K562 (cell line): ENCODE results near the gene ZNF502. TPM values are rescaled to one million over a fixed set of nuclear protein-coding genes. Genes with fewer than 3 reads are reported as not detected.

Experiments used
- ARID2 ChIP-seq: fragments of 450-650 bp; IDR thresholded peaks from 2 replicates; pipeline ENCODE4 v1.6.1; 2017; ENCODE audit warnings: antibody characterized with exemption, mild to moderate bottlenecking
- CHD4 ChIP-seq: fragments of 200-600 bp; sonication (generic); IDR thresholded peaks from 3 replicates; pipeline ENCODE4 v1.6.1; 2012; ENCODE audit warnings: low read depth, mild to moderate bottlenecking, mixed read lengths, low read length, inconsistent platforms; ENCODE audit not compliant: insufficient read depth, insufficient replicate concordance, poor library complexity, severe bottlenecking
- COPS2 ChIP-seq: fragments of 450-650 bp; conservative IDR thresholded peaks from 2 replicates; pipeline ENCODE4 v1.6.1; 2016; ENCODE audit warnings: mild to moderate bottlenecking, moderate library complexity
- DACH1 ChIP-seq: fragments of 450-650 bp; IDR thresholded peaks from 2 replicates; pipeline ENCODE4 v1.6.1; 2018; ENCODE audit not compliant: partially characterized antibody
- E2F5 ChIP-seq: sonication (generic); formaldehyde crosslinking; IDR thresholded peaks from 2 replicates; pipeline ENCODE4 v1.8.0; 2022; ENCODE audit warnings: mild to moderate bottlenecking, missing genetic modification reagents
- GATA2 ChIP-seq: sonication (generic); formaldehyde crosslinking; IDR thresholded peaks from 2 replicates; pipeline ENCODE4 v1.4.0; 2020; ENCODE audit warnings: mild to moderate bottlenecking, missing genetic modification reagents
- KDM4B ChIP-seq, 2 experiments: fragments of 450-650 bp in 1 of 2; sonication (generic) in 1 of 2; IDR thresholded peaks; 2 replicates each; pipeline ENCODE4 v1.6.1; 2016 to 2017; ENCODE audit warnings: borderline replicate concordance in 2 of 2, antibody characterized with exemption in 1 of 2, low read depth in 1 of 2, mild to moderate bottlenecking in 1 of 2
- MAZ ChIP-seq, 2 experiments: fragments of 450-650 bp in 1 of 2; sonication (generic) in 1 of 2; formaldehyde crosslinking; IDR thresholded peaks in 1 of 2; conservative IDR thresholded peaks in 1 of 2; 2 replicates each; pipeline versions ENCODE4 v1.4.0 to v1.5.0; 2020; ENCODE audit warnings: mild to moderate bottlenecking in 1 of 2, missing genetic modification reagents in 1 of 2
- NONO ChIP-seq, 2 experiments: fragments of 200-400 bp in 1 of 2; fragments of 450-650 bp in 1 of 2; formaldehyde crosslinking in 1 of 2; IDR thresholded peaks; 2 replicates each; pipeline ENCODE4 v1.6.1; 2017; ENCODE audit warnings: low read depth in 2 of 2, mild to moderate bottlenecking in 2 of 2, moderate library complexity in 2 of 2, low read length in 1 of 2
- RBM25 ChIP-seq: fragments of 200-400 bp; formaldehyde crosslinking; IDR thresholded peaks from 2 replicates; pipeline ENCODE4 v1.6.1; 2018; ENCODE audit warnings: low read length, low read depth, moderate library complexity; ENCODE audit not compliant: severe bottlenecking
- SREBF2 ChIP-seq: sonication (generic); formaldehyde crosslinking; IDR thresholded peaks from 2 replicates; pipeline ENCODE4 v1.4.0; 2020; ENCODE audit warnings: mild to moderate bottlenecking, missing genetic modification reagents
- THRAP3 ChIP-seq: fragments of 450-650 bp; IDR thresholded peaks from 2 replicates; pipeline ENCODE4 v1.6.1; 2016; ENCODE audit warnings: mild to moderate bottlenecking, inconsistent platforms, borderline replicate concordance
- ZNF561 ChIP-seq: fragments of 450-650 bp; formaldehyde crosslinking; conservative IDR thresholded peaks from 2 replicates; pipeline ENCODE4 v1.4.0; 2020; ENCODE audit warnings: mild to moderate bottlenecking, moderate library complexity
- ZNF639 ChIP-seq, 2 experiments: fragments of 200-800 bp in 1 of 2; sonication (Bioruptor generic) in 1 of 2; sonication (generic) in 1 of 2; formaldehyde crosslinking in 1 of 2; IDR thresholded peaks in 1 of 2; conservative IDR thresholded peaks in 1 of 2; 2 replicates each; pipeline versions ENCODE4 v1.5.0 to v1.6.1; 2016 to 2020; ENCODE audit warnings: missing compliant biosample characterization in 1 of 2, missing genetic modification characterization in 1 of 2, missing genetic modification reagents in 1 of 2
- polyA plus RNA-seq, 8 experiments: library from polyadenylated mRNA; depleted of rRNA in 4 of 8; stranded (reverse) in 5 of 8; unstranded in 3 of 8; fragments of >200 nt; fragmentation: Nextera tagmentation in 2 of 8; fragmentation: Illumina TruSeq in 1 of 8; extraction: Ambion mirVana in 2 of 8; extraction: Trizol in 1 of 8; gene quantifications; 2 replicates each; pipeline versions ENCODE4 v1.2.1 to v1.2.3, GENCODE V29; 2011 to 2014; ENCODE audit warnings: inconsistent platforms in 1 of 8, missing spikeins in 1 of 8
- total RNA-seq, 7 experiments: library from RNA; depleted of rRNA in 6 of 7; stranded (reverse); fragments of >200 nt in 6 of 7; fragmentation: Illumina TruSeq in 2 of 7; extraction: Trizol in 2 of 7; gene quantifications; 2 replicates each; pipeline versions ENCODE4 v1.2.1 to v1.2.3, GENCODE V29; 2011 to 2021; ENCODE audit warnings: low replicate concordance in 1 of 7
- TF ChIP-seq, protein P1 (sequence below): fragments of 450-650 bp; formaldehyde crosslinking; IDR thresholded peaks from 2 replicates; pipeline ENCODE4 v1.4.0; 2020; ENCODE audit warnings: mild to moderate bottlenecking, moderate library complexity
- TF ChIP-seq, protein P2 (sequence below), 2 experiments: fragments of 450-650 bp in 1 of 2; IDR thresholded peaks; 2 replicates each; pipeline ENCODE4 v1.6.1; 2011 to 2017; ENCODE audit warnings: low read depth in 2 of 2, antibody characterized with exemption in 1 of 2, borderline replicate concordance in 1 of 2, low read length in 1 of 2, mild to moderate bottlenecking in 1 of 2, mixed read lengths in 1 of 2; ENCODE audit not compliant: control insufficient read depth in 1 of 2
- TF ChIP-seq, protein P3 (sequence below): sonication (generic); formaldehyde crosslinking; IDR thresholded peaks from 2 replicates; pipeline ENCODE4 v1.8.0; 2022; ENCODE audit warnings: missing genetic modification reagents, mild to moderate bottlenecking, borderline replicate concordance

ZNF502 gene
- total and polyA plus RNA-seq, 9 of the 15 experiments (the other 6 are each of a cell fraction or from before 2014, with no cell fraction given) = 0.38 to 0.98 (median 0.67) TPM

GRCh38 chr3:44761424-44762169, 49.1 kb downstream of the ZNF502 start, which contains the start of the genes KIAA1143 and KIF15 (continued):
- TF ChIP-seq, protein P1, sequence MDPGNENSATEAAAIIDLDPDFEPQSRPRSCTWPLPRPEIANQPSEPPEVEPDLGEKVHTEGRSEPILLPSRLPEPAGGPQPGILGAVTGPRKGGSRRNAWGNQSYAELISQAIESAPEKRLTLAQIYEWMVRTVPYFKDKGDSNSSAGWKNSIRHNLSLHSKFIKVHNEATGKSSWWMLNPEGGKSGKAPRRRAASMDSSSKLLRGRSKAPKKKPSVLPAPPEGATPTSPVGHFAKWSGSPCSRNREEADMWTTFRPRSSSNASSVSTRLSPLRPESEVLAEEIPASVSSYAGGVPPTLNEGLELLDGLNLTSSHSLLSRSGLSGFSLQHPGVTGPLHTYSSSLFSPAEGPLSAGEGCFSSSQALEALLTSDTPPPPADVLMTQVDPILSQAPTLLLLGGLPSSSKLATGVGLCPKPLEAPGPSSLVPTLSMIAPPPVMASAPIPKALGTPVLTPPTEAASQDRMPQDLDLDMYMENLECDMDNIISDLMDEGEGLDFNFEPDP (CRISPR knock-in tag) = peak; percentile 23; the same call in 1 of the 2 replicates
- TF ChIP-seq, protein P2, sequence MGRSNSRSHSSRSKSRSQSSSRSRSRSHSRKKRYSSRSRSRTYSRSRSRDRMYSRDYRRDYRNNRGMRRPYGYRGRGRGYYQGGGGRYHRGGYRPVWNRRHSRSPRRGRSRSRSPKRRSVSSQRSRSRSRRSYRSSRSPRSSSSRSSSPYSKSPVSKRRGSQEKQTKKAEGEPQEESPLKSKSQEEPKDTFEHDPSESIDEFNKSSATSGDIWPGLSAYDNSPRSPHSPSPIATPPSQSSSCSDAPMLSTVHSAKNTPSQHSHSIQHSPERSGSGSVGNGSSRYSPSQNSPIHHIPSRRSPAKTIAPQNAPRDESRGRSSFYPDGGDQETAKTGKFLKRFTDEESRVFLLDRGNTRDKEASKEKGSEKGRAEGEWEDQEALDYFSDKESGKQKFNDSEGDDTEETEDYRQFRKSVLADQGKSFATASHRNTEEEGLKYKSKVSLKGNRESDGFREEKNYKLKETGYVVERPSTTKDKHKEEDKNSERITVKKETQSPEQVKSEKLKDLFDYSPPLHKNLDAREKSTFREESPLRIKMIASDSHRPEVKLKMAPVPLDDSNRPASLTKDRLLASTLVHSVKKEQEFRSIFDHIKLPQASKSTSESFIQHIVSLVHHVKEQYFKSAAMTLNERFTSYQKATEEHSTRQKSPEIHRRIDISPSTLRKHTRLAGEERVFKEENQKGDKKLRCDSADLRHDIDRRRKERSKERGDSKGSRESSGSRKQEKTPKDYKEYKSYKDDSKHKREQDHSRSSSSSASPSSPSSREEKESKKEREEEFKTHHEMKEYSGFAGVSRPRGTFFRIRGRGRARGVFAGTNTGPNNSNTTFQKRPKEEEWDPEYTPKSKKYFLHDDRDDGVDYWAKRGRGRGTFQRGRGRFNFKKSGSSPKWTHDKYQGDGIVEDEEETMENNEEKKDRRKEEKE (IDR thresholded peaks at IDR 0.05; ENCODE audit: borderline replicate concordance in 1 of 2, control insufficient read depth in 1 of 2, low read depth in 2 of 2, low read length in 1 of 2) = no peak
- TF ChIP-seq SREBF2 = no peak
- peak in 1 of 2 experiments; percentile 83; a peak in 2 of 4 replicates for TF ChIP-seq ZNF639 (CRISPR knock-in tag; conservative IDR thresholded peaks at IDR 0.05 in 1 of 2, IDR thresholded peaks at IDR 0.05 in 1 of 2)
- TF ChIP-seq NONO (IDR thresholded peaks at IDR 0.05; ENCODE audit: low read depth in 2 of 2, low read length in 1 of 2) = peak in 1 of 2 experiments; percentile 22; a peak in 2 of 4 replicates
- no peak for TF ChIP-seq RBM25
- TF ChIP-seq DACH1 = no peak
- 0 out of 2 replicates have a peak, but pooled peaks have one; percentile 21 for TF ChIP-seq ZNF561 (CRISPR knock-in tag)
- TF ChIP-seq GATA2 (CRISPR knock-in tag) = no peak
- no peak for TF ChIP-seq CHD4
- TF ChIP-seq THRAP3 = no peak
- TF ChIP-seq E2F5 (CRISPR knock-in tag) = peak; percentile 91
- TF ChIP-seq KDM4B (IDR thresholded peaks at IDR 0.05; ENCODE audit: borderline replicate concordance in 2 of 2, low read depth in 1 of 2) = peak in 1 of 2 experiments; percentile 93; a peak in 2 of 4 replicates
- TF ChIP-seq, protein P3, sequence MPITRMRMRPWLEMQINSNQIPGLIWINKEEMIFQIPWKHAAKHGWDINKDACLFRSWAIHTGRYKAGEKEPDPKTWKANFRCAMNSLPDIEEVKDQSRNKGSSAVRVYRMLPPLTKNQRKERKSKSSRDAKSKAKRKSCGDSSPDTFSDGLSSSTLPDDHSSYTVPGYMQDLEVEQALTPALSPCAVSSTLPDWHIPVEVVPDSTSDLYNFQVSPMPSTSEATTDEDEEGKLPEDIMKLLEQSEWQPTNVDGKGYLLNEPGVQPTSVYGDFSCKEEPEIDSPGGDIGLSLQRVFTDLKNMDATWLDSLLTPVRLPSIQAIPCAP = no peak
- TF ChIP-seq ARID2 = 0 out of 2 replicates have a peak, but pooled peaks have one; percentile 47
- TF ChIP-seq MAZ (CRISPR knock-in tag; conservative IDR thresholded peaks at IDR 0.05 in 1 of 2, IDR thresholded peaks at IDR 0.05 in 1 of 2) = peak; percentile 72 to 74; a peak in 3 of 4 replicates
- no peak for TF ChIP-seq COPS2
